HG02973 (cell line): ENCODE data around the gene KRTAP5-1.

Source experiments
- ATAC-seq: cut with Tn5 transposase; IDR thresholded peaks from one replicate; pipeline ENCODE4 v1.9.1; 2021; ENCODE audit warnings: moderate library complexity; ENCODE audit not compliant: unreplicated experiment

KRTAP5-1 gene

DNA sequence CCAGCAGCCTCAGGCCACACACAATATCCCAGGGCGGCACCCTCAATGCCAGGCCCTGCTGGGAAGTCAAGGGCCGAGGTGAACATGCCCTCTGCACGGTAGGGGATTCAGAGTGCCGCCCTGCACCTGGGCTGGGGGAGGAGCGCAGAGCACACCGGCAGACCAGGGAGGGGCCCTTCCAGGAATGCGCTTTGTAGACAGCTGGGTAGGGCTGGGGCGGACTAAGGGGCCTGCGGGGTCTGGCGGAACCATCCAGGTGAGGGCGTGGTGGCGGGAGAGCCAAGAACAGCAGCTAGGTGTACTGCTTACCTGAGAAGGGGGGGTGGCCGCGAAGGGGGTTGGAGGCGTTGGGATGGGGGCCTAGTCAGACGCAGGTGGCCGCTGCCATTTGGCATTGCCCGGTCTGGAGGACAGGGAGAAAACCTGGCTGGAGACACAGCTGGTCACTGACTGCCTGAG is 39.0 kb downstream of the KRTAP5-1 start:
- no peak for ATAC-seq

DNA sequence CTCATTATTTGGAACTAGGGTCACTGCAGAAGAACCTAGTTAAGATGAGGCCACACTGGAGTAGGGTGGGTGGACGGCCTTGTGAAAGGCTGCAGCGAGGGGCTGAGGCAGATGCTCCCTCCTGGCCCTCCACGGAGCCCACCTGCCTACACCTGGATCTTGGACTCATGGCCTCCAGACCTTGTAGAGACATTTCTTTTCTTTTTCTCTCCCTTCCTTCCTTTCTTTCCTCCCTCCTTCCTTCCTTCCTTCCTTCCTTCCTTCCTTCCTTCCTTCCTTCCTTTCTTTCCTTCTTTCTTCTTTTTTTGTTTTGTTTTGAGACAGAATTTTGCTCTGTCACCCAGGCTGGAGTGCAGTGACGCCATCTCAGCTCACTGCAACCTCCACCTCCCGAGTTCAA is 39.7 kb downstream of the KRTAP5-1 start:
- no peak for ATAC-seq

DNA sequence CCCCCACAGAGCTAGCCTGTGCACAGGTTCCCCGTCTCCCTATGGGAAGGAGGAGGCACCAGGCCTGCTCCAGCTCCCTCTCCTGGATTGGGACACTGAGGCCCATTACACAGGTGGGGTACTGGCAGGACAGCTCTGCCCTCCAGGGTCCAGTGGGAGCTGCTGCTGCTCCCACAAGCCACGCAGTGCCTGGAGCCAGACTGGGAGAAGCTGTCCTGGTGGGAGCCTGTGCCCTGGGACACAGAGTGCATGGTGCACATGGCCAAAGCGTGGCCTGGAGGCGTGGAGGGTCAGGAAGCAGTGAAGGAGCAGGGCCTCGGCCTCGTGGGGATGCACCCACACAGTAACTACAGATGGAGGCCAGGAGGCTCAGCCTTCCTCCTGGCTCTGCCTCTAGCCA is 40.5 kb downstream of the KRTAP5-1 start:
- no peak for ATAC-seq

DNA sequence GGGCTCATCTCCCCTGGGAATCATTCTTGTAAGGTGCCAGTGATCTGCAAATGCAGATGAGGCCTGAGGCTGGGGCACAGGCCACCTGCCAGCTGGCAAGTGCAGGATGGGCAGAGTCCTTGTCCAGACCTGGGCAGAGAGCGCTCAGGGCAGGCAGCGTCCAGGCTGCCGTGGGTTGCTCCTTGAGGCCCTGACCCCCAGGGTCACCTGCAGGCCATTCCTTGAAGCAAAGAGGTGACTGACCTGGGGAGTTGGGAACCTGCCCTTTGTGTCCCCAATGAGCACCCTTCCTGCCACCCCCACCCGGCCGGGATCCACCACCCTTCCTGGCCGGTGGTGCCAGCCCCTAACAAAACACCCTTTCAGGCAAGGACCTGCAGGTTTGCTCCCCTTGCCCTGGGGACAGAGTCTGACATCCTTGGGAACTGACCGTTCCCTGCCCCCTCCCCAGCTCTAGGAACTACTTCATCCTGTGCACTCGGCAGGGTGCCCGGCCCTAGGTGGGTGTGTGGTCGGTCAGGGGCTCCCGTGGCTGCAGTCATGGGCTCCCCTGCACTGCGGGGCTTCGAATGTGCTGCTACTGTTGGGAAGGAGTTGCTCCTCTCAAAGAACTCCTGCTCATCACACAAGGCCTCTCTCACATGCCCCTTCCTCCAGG is 41.3 kb downstream of the KRTAP5-1 start:
- ATAC-seq: no peak

DNA sequence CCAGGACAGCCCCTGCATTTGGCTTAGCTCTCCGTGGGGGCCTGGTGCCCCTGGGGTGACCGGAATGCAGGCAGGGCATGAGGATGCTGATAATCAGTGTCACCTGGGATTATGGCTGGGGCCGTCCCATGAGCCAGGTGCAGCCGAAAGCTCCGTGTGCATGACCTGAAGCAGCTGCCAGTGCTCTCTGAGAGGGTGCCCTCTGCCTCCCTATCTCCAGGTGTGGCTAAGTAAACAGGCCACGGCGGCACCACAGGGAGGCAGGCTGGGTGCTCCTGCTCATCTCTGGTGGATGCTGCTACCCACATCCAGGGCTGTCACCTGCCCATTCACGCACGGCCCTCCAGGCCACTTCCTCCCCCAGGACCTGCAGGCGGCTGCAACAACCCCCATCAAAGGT is 42.8 kb downstream of the KRTAP5-1 start:
- no peak for ATAC-seq

DNA sequence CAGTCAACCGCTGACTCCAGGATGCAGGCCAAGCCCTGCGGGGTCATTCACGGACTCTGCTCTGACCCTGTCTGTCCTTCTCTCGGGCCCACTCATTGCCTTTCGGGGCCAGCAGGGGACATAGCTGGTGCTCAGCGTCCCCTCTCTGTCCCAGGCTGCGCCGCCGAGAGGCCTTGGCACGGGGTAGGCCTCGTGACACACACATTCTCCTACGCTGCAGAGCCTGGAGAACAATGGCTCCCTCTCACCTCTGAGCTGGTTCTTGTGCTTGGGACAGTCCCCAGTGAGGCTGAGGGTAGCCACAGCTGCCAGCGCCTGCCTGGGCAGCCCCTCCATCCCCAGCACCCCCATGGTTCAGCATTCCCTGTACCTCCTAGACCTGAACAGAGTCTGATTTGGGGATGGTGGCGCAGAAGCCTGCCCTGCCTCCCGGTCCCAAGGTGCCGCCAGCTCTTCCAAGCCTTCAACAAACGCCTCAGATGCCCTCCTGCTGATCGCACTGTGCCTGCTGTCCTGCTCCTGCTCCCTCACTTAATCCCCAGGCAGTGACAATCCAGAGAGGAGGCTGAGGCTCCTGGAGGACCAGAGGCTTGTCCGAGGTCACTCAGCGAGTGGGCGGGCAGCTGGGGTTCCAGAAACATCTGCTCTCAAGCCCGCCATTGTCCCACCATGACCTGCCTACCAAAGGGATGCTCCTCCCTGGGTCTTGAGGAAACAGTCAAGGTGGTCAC is 43.4 kb downstream of the KRTAP5-1 start:
- ATAC-seq: no peak

DNA sequence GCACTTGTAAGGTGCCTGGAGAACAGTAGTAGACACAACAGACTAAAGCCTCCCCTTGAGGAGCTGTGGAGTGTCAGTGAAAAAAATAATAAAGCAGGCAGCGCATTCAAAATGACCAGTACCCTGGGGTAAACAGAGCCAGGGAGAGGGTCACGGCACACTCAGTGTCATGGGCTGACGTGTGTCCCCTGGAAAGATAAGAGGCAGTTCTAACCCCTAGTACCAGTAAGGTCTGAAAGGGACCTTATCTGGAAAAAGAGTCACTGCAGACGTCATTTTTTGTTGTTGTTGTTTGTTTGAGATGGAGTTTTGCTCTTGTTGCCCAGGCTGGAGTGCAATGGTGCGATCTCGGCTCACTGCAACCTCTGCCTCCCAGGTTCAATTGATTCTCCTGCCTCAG is 45.0 kb downstream of the KRTAP5-1 start:
- no peak for ATAC-seq

DNA sequence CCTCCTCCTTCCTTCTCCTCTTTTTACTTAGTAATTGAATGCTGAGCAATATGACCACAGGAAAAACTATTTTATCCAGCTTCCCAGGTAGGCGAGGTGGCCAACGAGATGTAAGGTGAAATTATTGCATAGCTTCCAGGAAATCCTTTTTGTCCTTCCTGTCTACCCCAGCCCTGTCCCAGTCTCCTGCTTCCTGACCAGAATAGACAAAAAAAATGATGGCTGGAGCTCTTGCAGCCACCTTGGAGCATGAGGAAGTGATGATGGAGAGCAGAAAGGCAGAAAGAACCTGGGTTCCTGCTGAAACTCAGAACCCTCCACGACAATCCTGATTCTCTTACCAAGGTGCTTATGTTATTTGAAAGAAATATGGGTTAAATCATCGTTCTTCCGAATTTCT is 46.9 kb downstream of the KRTAP5-1 start:
- no peak for ATAC-seq

DNA sequence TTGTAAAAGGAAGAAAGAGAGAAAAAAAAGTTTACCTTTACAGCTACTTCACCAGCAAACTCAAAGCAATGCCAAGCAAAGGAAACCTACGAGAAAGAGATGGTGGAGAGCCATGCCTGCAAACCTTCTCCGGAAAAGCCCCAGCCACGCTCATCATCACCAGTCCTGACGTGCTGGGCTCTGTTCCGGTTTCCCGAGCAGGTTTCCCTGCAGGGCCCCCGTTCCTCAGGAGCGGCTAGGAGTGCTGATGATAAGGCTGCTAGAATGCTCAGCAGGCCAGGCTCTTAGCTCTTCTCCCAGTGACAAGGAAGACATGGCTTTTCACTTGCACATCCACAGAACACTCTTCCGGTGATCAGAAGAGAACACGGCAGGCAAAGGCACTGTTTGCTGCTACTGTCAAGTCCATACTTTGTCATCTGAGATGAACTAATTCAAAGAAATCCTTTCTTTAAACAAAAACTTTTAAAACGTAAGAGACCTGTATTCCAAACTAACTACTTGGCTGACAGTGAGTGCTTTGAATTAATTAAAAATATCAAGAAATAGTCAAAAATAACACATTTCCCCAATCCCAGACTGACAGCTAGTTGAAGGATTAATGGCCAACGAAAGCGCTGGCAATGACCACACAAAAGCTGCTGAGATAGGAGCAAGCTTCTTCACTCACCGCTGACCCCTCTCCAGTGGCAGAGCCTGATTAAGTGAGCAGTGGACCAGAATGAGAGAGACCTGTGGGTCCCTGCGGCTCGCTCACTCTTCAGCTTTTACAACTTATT is 48.8 kb downstream of the KRTAP5-1 start:
- no peak for ATAC-seq

DNA sequence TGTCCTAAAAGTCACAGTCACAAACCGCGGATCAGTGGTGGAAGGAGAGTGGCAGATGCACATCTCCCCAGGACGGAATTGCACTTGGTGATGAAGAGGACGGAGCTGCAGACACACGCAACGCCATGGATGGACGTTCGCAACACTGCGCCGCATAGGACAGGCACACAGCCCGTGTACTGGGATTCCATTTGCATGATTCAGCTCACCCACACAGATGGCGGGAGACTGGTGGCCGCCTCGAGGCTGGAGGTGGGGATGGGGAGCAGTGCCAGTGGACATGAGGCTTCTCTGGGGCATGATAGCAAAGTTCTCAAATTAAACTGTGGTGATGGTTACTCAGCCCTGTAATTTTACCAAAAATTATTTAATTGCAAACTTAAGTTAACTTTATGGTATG is 50.4 kb downstream of the KRTAP5-1 start:
- no peak for ATAC-seq
